Effector memory CD4-positive, alpha-beta T cell (primary cell): ENCODE data around the gene PGRMC2.

Experiments used
- DNase-seq, 3 donors: peaks; one replicate each; pipeline ENCODE4 v3.0.0-alpha.2; 2020
- H3K27ac ChIP-seq: 2 replicates; pipeline ENCODE4 v1.7.0; 2013; ENCODE audit warnings: mild to moderate bottlenecking, low read length, moderate library complexity; ENCODE audit not compliant: insufficient read depth, poor library complexity, severe bottlenecking
- H3K27me3 ChIP-seq: replicated peaks from 2 replicates; pipeline ENCODE4 v1.7.0; 2013; ENCODE audit warnings: mild to moderate bottlenecking, low read length; ENCODE audit not compliant: insufficient read depth, control insufficient read depth, poor library complexity, severe bottlenecking
- H3K36me3 ChIP-seq: 2 replicates; pipeline ENCODE4 v1.7.0; 2013; ENCODE audit warnings: mild to moderate bottlenecking, low read length, moderate library complexity; ENCODE audit not compliant: control insufficient read depth, insufficient read depth
- H3K4me1 ChIP-seq: 2 replicates; pipeline ENCODE4 v1.7.0; 2013; ENCODE audit warnings: low read length, mild to moderate bottlenecking; ENCODE audit not compliant: control insufficient read depth, insufficient read depth, poor library complexity, severe bottlenecking
- H3K4me3 ChIP-seq: 2 replicates; pipeline ENCODE4 v1.7.0; 2013; ENCODE audit warnings: low read length, low read depth, mild to moderate bottlenecking; ENCODE audit not compliant: insufficient read depth, poor library complexity, severe bottlenecking
- H3K9me3 ChIP-seq: 2 replicates; pipeline ENCODE4 v1.7.0; 2013; ENCODE audit warnings: mild to moderate bottlenecking, low read length, moderate library complexity; ENCODE audit not compliant: control insufficient read depth

PGRMC2 gene

DNA sequence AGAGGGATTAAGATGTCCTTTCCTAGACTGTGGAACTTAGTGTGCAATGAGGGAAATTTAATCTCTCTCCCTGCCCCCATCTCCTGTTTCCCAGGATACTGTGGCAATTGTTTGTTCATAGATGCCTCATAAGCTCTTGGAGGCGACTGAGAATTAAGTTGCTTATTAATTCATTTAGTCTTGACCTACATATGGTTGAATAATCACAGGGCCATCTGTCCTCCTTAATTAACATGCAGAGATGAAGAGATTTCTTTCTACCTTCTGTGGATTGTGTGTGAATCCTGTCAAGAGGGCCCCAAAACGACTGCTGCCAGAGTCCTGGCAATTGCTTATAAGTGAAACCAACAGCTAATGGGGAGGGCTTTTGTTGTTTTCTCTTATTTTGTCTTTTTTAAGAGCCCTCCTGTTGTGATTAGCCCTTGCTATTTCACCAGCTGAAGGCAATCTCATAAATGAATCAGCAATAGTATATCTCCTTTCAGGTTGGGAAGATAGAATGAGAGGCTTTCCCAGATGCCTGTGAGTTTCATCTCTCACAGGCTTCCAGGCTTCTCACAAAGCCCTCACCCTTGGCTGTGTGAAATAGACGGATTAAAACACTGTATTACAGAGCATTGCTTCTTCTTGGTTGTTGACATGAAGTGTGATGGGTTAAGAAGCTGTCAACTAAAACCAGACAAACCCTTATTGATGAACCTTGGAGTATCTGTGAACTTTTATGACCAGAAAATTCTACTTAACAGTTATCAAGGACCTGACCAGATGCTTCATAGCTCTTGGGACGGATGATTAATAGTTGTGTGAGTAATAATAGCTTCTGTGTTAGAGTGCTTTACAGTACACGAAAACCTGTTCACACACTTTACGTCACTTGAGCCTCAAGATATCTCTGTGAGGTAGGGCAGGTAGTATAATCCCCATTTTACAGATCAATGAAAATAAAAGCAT is 58.5 kb downstream of the PGRMC2 start:
- Histone ChIP-seq H3K27ac (no peak overlapping the region), H3K36me3 (no peaks in the 10 kb centered on the region), H3K27me3 (no peaks in the 10 kb centered on the region), H3K4me1 (no peaks in the 10 kb centered on the region), H3K4me3 (no peak overlapping the region), H3K9me3 (no peaks in the 10 kb centered on the region)
- DNase-seq = no peak

DNA sequence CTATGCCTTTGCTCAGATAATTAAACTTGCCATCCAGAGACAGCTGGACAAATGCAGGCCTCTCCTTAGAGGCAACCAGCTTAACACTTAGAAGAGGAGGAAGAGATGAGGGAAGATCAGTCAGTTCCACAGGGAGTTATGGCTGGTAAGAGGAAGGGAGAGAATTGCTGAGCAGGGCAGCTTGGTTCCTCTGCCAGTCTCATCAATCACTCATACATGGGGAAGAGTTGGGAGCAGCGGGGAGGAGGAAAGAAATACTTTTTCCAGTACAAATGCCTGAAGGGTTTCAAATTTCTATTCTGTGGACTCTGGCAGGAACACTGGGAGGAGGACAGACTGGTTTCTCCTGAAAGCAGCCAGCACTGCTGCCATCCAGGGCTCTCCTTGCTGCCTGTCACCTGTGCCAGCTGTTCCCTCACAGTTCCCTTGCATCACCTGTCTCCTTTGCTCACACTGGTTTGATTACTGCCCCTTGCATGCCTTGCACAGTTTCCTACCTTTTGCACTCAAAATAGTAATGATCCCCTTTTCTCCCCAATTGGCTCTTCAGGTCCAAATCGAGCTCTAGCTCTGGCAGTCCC is 59.5 kb downstream of the PGRMC2 start:
- Histone ChIP-seq H3K27me3 (no peaks in the 10 kb centered on the region), H3K4me1 (no peaks in the 10 kb centered on the region), H3K9me3 (no peaks in the 10 kb centered on the region), H3K36me3 (no peaks in the 10 kb centered on the region), H3K4me3 (no peak overlapping the region), H3K27ac (no peak overlapping the region)
- DNase-seq = no peak

DNA sequence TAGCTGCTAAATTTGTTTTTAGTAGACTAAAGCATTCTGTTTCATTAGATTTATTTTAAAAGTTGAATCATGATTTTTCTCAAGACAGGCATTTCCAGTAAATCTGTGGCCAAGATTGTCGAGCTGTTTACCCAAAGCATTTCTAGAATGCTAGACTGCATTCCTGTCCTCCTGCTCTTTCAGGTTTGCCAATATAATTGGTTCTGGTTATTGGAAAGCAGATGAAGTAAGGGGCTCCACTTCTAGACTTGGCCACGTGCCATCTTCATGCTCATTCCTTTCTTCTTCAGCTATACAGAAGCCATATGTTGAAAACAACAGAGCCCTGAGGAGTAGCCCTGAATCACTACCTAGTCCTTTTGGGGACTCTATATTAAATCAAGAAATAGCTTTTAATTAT is 62.5 kb downstream of the PGRMC2 start:
- no peaks in the 10 kb centered on the region for H3K36me3 ChIP-seq
- no peak overlapping the region for H3K27ac ChIP-seq
- no peaks in the 10 kb centered on the region for H3K4me1 ChIP-seq
- no peaks in the 10 kb centered on the region for H3K9me3 ChIP-seq
- no peak for DNase-seq
- no peak overlapping the region for H3K4me3 ChIP-seq
- no peaks in the 10 kb centered on the region for H3K27me3 ChIP-seq

- H3K4me1 ChIP-seq = no peaks in the 10 kb centered on the region
- no peaks in the 10 kb centered on the region for H3K36me3 ChIP-seq
- no peak for DNase-seq
- no peak overlapping the region for H3K4me3 ChIP-seq
- no peaks in the 10 kb centered on the region for H3K9me3 ChIP-seq
- H3K27me3 ChIP-seq = no peaks in the 10 kb centered on the region
- H3K27ac ChIP-seq = no peak overlapping the region
Measured at GRCh38 chr4:128221586-128221985, 66.0 kb downstream of the PGRMC2 start.

GRCh38 chr4:128220286-128221235 is 67.1 kb downstream of the PGRMC2 start:
- DNase-seq = no peak

More at GRCh38 chr4:128220286-128221235, 67.1 kb downstream of the PGRMC2 start:
- Histone ChIP-seq H3K27ac (no peak overlapping the region), H3K36me3 (no peaks in the 10 kb centered on the region), H3K27me3 (no peaks in the 10 kb centered on the region), H3K4me3 (no peak overlapping the region), H3K4me1 (no peaks in the 10 kb centered on the region), H3K9me3 (no peaks in the 10 kb centered on the region)
